Measurements from ENCODE around the gene ARL13B. TPM values are rescaled to one million over a fixed set of nuclear protein-coding genes. Genes with fewer than 3 reads are reported as not detected.

The ARL13B gene
- total RNA-seq, 2 experiments from 2014 or later, result 8.3 to 10.2 TPM

GRCh38 chr3:93973131-93974126, 6.5 kb upstream of the ARL13B start, which contains the start of gene PROS1:
PROS1 (minus strand) TSS chr3:93973896; CDS start chr3:93973749, 147 bp downstream.
- peak within 1 kb of the TSS; percentile 14 for H3K27ac Mint-ChIP-seq
- ATAC-seq (ENCODE audit: low read depth), result peak; percentile 97
- peak within 1 kb of the TSS; percentile 82 for H3K4me3 Mint-ChIP-seq
- H3K36me3 Mint-ChIP-seq, result no peaks in the 10 kb centered on the region
- no peaks in the 10 kb centered on the region for H3K9me3 Mint-ChIP-seq
- POLR2A ChIA-PET, result interaction anchor here (1.4 kb wide), 1 partner anchor 89 kb away, joined by 9 read pairs; the partner anchor contains the start of genes DHFR2 and NSUN3
- DNase-seq, result peak; percentile 70
- peaks cover 15% of the 10 kb centered on the region for H3K27me3 Mint-ChIP-seq
- peaks cover 9% of the 10 kb centered on the region for H3K4me1 Mint-ChIP-seq

GRCh38 chr3:93981649-93982048, 1.7 kb downstream of the ARL13B start:
- POLR2A ChIA-PET, result interaction anchor here (1.1 kb wide), 1 partner anchor 81 kb away, joined by 5 read pairs; the partner anchor contains the start of genes DHFR2 and NSUN3
- H3K4me1 Mint-ChIP-seq, result peaks cover 16% of the 10 kb centered on the region

GRCh38 chr3:93983408-93983807, 3.5 kb downstream of the ARL13B start:
- peaks cover 16% of the 10 kb centered on the region for H3K4me1 Mint-ChIP-seq
- no peak overlapping the region for H3K4me3 Mint-ChIP-seq
- no peaks in the 10 kb centered on the region for H3K27me3 Mint-ChIP-seq
- H3K9me3 Mint-ChIP-seq, result no peaks in the 10 kb centered on the region
- H3K36me3 Mint-ChIP-seq, result peaks cover 1% of the 10 kb centered on the region
- DNase-seq (no peak), ATAC-seq (ENCODE audit: low read depth) (no peak)
- H3K27ac Mint-ChIP-seq, result no peak overlapping the region
- POLR2A ChIA-PET, result no interaction called here

More at GRCh38 chr3:93981649-93982048, 1.7 kb downstream of the ARL13B start:
- DNase-seq (no peak), ATAC-seq (ENCODE audit: low read depth) (no peak)
- H3K27ac Mint-ChIP-seq, result no peak overlapping the region
- peak overlapping the region; percentile 33 for H3K4me3 Mint-ChIP-seq
- H3K27me3 Mint-ChIP-seq, result no peaks in the 10 kb centered on the region
- peaks cover 1% of the 10 kb centered on the region for H3K36me3 Mint-ChIP-seq
- no peaks in the 10 kb centered on the region for H3K9me3 Mint-ChIP-seq

- Mint-ChIP-seq H3K27me3 (no peaks in the 10 kb centered on the region), H3K36me3 (peaks cover 1% of the 10 kb centered on the region), H3K4me3 (no peak overlapping the region), H3K4me1 (peaks cover 13% of the 10 kb centered on the region), H3K27ac (no peak overlapping the region), H3K9me3 (no peaks in the 10 kb centered on the region)
- DNase-seq (no peak), ATAC-seq (ENCODE audit: low read depth) (no peak)
- POLR2A ChIA-PET, result no interaction called here
Measured at GRCh38 chr3:93984618-93985017, 4.7 kb downstream of the ARL13B start.

- H3K27me3 Mint-ChIP-seq, result no peaks in the 10 kb centered on the region
- H3K36me3 Mint-ChIP-seq, result no peaks in the 10 kb centered on the region
- DNase-seq (no peak), ATAC-seq (ENCODE audit: low read depth) (no peak)
- no peak overlapping the region for H3K27ac Mint-ChIP-seq
- H3K9me3 Mint-ChIP-seq, result no peaks in the 10 kb centered on the region
- H3K4me1 Mint-ChIP-seq, result no peaks in the 10 kb centered on the region
- POLR2A ChIA-PET, result no interaction called here
- H3K4me3 Mint-ChIP-seq, result no peak overlapping the region
Measured at GRCh38 chr3:93988283-93988682, 8.3 kb downstream of the ARL13B start.

- no peak for ATAC-seq (ENCODE audit: low read depth)
- no peaks in the 10 kb centered on the region for H3K4me1 Mint-ChIP-seq
- POLR2A ChIA-PET, result interaction anchor here (0.7 kb wide), 1 partner anchor 13 kb away, joined by 3 read pairs; no protein-coding TSS in a partner anchor
Measured at GRCh38 chr3:93988764-93989163, 8.8 kb downstream of the ARL13B start.

GRCh38 chr3:93989241-93989640, 9.3 kb downstream of the ARL13B start:
- no peaks in the 10 kb centered on the region for H3K9me3 Mint-ChIP-seq
- H3K4me3 Mint-ChIP-seq, result no peak overlapping the region
- POLR2A ChIA-PET, result interaction anchor here (0.7 kb wide), 1 partner anchor 12 kb away, joined by 3 read pairs; no protein-coding TSS in a partner anchor
- DNase-seq (no peak), ATAC-seq (ENCODE audit: low read depth) (no peak)
- H3K36me3 Mint-ChIP-seq, result no peaks in the 10 kb centered on the region
- H3K27me3 Mint-ChIP-seq, result no peaks in the 10 kb centered on the region
- H3K27ac Mint-ChIP-seq, result no peak overlapping the region
- H3K4me1 Mint-ChIP-seq, result peaks cover 3% of the 10 kb centered on the region

More at GRCh38 chr3:93988764-93989163, 8.8 kb downstream of the ARL13B start:
- Mint-ChIP-seq H3K27me3 (no peaks in the 10 kb centered on the region), H3K4me3 (no peak overlapping the region), H3K27ac (no peak overlapping the region), H3K9me3 (no peaks in the 10 kb centered on the region), H3K36me3 (no peaks in the 10 kb centered on the region)
- no peak for DNase-seq

DNA sequence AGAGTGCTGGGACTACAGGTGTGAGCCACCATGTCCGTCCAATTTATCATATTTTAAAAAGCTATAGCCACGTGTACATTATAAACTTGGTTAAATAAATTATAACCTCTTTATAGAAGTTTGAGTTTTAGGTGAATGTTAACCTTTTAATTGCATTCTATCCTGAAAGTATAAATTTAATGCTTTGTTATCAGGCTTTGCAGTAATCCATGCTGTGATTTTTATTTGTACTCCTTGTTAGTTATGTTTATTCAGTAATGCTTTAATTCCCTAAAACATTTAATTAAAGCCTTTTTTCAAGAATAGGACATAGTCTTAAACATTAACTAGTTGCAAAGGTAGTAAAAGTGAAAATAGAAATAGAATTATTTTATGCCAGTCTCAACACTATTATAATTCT, 11.7 kb downstream of the ARL13B start:
- POLR2A ChIA-PET, result no interaction called here
- no peaks in the 10 kb centered on the region for H3K27me3 Mint-ChIP-seq
- H3K36me3 Mint-ChIP-seq, result no peaks in the 10 kb centered on the region
- no peak for ATAC-seq (ENCODE audit: low read depth)
- peaks cover 3% of the 10 kb centered on the region for H3K4me1 Mint-ChIP-seq
- no peak overlapping the region for H3K27ac Mint-ChIP-seq
- H3K4me3 Mint-ChIP-seq, result no peak overlapping the region
- no peak for DNase-seq
- H3K9me3 Mint-ChIP-seq, result no peaks in the 10 kb centered on the region

DNA sequence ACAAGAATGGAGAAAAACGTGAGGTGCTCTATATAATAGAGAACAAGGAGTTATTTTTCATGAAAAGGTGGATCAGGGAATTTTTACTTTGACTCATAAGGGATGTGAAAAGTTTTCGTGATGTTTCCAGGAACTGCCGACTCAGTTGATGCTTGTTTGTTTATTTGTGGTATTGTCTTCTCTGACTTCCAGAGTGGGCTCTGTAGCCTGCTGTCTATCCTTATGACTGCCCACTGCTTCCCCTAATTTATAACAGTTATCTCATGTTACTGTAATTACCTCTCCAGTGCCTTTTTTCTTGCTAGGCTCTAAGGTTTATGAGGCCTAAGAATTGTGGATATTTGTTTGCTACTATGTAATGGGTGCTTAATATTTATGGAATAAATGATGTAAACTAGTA, 12.3 kb downstream of the ARL13B start:
- Mint-ChIP-seq H3K4me3 (no peak overlapping the region), H3K27ac (no peak overlapping the region), H3K9me3 (no peaks in the 10 kb centered on the region), H3K4me1 (peaks cover 3% of the 10 kb centered on the region), H3K27me3 (no peaks in the 10 kb centered on the region), H3K36me3 (no peaks in the 10 kb centered on the region)
- ATAC-seq (ENCODE audit: low read depth) (no peak), DNase-seq (no peak)
- POLR2A ChIA-PET, result no interaction called here

DNA sequence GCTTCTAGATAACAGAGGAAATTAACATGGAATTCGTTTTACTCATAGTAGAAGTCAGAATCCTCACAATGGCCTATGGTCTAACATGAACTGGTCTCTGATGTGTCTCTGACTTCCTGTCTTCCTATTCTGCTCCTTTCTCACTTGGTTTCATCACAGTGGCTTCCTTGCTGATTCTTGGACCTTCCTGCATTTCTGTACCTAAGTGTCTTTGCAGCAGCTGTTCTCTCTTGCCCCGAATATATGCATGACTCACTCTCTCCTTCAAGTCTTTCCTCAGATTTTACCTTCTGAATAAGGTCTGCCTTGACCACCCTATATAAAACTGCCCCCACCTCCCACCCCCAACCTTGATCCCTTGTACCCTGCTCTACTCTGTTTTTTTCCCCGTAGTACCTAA, 14.1 kb downstream of the ARL13B start:
- no peak overlapping the region for H3K27ac Mint-ChIP-seq
- no peaks in the 10 kb centered on the region for H3K27me3 Mint-ChIP-seq
- H3K4me3 Mint-ChIP-seq, result no peak overlapping the region
- no peak for DNase-seq
- no peak for ATAC-seq (ENCODE audit: low read depth)
- no peaks in the 10 kb centered on the region for H3K9me3 Mint-ChIP-seq
- H3K36me3 Mint-ChIP-seq, result no peaks in the 10 kb centered on the region
- POLR2A ChIA-PET, result no interaction called here
- H3K4me1 Mint-ChIP-seq, result peaks cover 3% of the 10 kb centered on the region

GRCh38 chr3:94001191-94001590, 21.2 kb downstream of the ARL13B start:
- ATAC-seq (ENCODE audit: low read depth) (no peak), DNase-seq (no peak)
- POLR2A ChIA-PET, result interaction anchor here (0.6 kb wide), 1 partner anchor 12 kb away, joined by 3 read pairs; no protein-coding TSS in a partner anchor
- Mint-ChIP-seq H3K4me3 (no peak overlapping the region), H3K36me3 (no peaks in the 10 kb centered on the region), H3K27ac (no peak overlapping the region), H3K27me3 (no peaks in the 10 kb centered on the region), H3K4me1 (peaks cover 1% of the 10 kb centered on the region), H3K9me3 (no peaks in the 10 kb centered on the region)

DNA sequence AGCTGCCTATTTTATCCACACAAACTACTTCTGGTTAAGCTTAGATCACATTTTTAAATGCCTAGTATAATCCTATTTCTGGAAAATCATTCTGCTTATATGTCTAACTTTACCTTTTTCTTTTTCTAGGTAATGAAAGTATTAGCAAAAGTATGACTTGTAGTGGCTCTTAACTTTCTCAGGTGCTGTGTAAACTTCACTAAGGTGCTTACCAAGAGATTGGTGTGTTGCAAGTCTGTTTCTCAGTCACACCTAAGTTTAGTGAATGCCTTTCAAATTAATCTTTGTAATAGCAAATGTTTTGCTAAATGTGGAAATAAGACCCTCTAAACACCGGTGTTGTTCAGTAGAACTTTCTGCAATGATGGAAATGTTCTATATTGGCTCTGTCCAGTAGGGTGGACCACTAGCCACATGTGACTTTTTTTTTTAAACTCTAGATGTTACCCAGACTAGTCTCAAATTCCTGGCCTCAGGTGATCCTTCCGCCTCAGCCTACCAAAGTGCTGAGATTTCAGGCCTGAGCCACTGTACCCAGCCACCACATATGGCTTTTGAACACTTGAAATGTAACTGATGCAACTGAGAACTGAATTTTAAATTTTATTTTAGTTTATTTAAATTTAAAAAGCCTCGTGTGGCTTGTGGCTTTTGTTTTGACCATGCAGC, 22.0 kb downstream of the ARL13B start:
- ATAC-seq (ENCODE audit: low read depth) (no peak), DNase-seq (no peak)
- peaks cover 1% of the 10 kb centered on the region for H3K4me1 Mint-ChIP-seq
- H3K9me3 Mint-ChIP-seq, result no peaks in the 10 kb centered on the region
- H3K4me3 Mint-ChIP-seq, result no peak overlapping the region
- H3K36me3 Mint-ChIP-seq, result peaks cover 2% of the 10 kb centered on the region
- no peak overlapping the region for H3K27ac Mint-ChIP-seq
- H3K27me3 Mint-ChIP-seq, result no peaks in the 10 kb centered on the region
- POLR2A ChIA-PET, result interaction anchor here (0.6 kb wide), 1 partner anchor 13 kb away, joined by 3 read pairs; no protein-coding TSS in a partner anchor

- Mint-ChIP-seq H3K27ac (peak overlapping the region; percentile 46), H3K9me3 (no peaks in the 10 kb centered on the region), H3K27me3 (no peaks in the 10 kb centered on the region), H3K4me1 (peaks cover 1% of the 10 kb centered on the region), H3K36me3 (peaks cover 5% of the 10 kb centered on the region), H3K4me3 (peak overlapping the region; percentile 78)
- ATAC-seq (ENCODE audit: low read depth) (peak; percentile 74), DNase-seq (no peak)
- POLR2A ChIA-PET, result no interaction called here
Measured at GRCh38 chr3:94004301-94004910, 24.5 kb downstream of the ARL13B start.
